GM18505 (cell line): ENCODE data around the gene TMIE.
"Not testable (repeated sequence)": the region's sequence is repeated elsewhere in the genome, so short reads cannot be mapped to it uniquely, and the experiment has no call there.

ENCODE experiments used
- ATAC-seq: cut with Tn5 transposase; IDR thresholded peaks from one replicate; pipeline ENCODE4 v1.9.1; 2021; ENCODE audit not compliant: unreplicated experiment
- POLR2A ChIP-seq: IDR thresholded peaks from 4 replicates; pipeline ENCODE4 v1.6.1; 2011; ENCODE audit warnings: borderline replicate concordance; ENCODE audit not compliant: insufficient read depth, insufficient read length; ENCODE audit errors: extremely low read depth

The TMIE gene

GRCh38 chr3:46725621-46726314 lies 24.6 kb downstream of the TMIE start:
- TF ChIP-seq POLR2A, result no peak
- no peak for ATAC-seq

GRCh38 chr3:46729038-46729437 lies 27.8 kb downstream of the TMIE start:
- no peak for ATAC-seq
- no peak for TF ChIP-seq POLR2A

DNA sequence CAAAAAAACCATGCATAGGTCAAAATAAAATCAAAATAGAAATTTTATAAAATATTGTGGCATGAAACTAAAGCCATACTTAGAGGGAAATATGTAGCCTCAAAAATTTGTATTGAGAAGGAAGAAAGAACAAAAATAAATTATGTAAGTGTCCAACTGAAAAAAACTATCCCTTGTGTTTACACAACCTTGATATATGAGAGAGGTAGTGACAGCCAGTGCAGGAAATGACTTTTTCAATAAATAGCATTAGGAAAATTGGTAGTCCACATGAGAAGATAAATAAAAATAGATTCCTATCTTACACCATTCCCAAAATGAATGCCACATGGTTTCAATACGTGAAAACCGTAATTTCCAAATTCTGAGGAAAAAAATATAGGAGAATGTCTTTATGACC lies 29.6 kb downstream of the TMIE start:
- no peak for ATAC-seq
- no peak for TF ChIP-seq POLR2A

- no peak for ATAC-seq
- TF ChIP-seq POLR2A, result no peak
Measured at GRCh38 chr3:46731795-46732194, 30.6 kb downstream of the TMIE start.

DNA sequence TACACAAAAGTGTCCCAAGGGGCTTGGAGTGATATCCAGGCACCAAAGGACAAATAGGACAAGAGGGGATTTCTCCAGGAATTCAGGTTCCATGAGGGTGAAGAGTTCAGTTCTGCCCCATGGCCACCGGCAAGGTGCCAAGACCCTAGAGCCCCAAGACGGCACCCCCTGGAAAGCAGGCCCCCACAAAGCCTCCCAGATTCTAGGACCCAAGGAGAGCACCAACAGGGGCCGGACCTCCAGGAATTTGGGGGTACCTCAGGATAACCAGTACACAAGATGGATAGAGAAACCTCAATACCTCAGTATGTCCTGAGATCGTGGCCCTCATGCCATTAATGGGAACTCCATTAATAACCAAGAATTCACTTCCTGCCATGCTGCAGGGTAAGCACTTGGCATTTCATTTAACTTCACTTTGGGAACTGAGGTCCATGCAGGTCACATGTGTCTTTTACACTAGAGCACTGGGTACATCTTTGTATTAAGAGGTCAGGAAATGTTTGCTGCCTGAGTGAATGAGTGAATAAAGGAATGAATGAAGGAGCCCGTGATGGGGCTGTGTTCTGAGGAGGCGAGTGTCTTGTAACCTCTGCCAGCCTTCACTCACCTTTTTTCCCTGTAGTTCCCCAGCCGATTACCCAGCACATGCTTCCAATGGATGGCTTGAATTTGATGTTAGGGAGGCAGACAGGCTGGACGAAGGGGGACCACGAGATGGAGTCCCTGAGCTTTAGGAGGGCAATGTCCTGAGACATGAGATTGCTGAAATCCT lies 32.0 kb downstream of the TMIE start:
- ATAC-seq, result no peak
- TF ChIP-seq POLR2A, result no peak

DNA sequence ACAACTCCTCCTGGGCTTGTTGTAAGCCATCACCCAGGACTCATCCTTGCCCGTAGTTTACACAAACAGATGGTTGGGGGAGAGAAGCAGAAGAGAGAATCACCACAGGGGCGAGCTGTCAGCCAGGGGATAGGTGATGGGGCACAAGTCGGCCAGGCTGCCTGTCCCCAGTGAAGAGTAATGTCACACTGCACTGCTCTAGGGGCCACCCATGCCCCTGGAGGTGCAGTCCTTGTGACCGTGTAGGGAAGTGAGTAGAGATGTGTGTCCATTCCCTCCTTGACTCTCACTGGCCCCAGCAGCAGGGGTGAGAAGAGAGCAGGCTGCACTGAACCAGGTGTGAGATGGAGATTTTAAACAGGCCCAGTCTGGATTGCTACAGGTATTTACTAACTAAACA lies 33.6 kb downstream of the TMIE start:
- no peak for ATAC-seq
- no peak for TF ChIP-seq POLR2A

GRCh38 chr3:46736006-46736872 lies 35.0 kb downstream of the TMIE start:
- no peak for ATAC-seq

DNA sequence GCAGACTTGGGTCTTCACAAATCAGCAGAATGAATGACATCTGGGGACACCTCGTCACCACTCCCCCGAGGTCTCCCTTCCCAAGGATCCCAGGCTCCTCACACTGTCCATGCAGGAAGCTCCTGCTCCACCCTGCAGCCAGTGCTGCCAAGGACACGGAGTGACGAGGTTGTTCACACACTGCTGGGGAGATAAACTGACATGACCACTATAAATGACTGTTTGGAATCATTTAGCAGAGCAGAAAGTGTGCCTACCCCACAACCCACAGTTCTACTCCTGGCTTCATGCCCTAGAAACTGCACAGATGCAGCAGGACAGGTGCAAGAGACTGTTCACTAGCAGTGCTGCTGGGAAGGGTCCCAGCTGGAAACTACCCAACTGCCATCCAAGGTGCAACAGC lies 36.1 kb downstream of the TMIE start:
- no peak for TF ChIP-seq POLR2A
- no peak for ATAC-seq

More at GRCh38 chr3:46736006-46736872, 35.0 kb downstream of the TMIE start:
- no peak for TF ChIP-seq POLR2A

DNA sequence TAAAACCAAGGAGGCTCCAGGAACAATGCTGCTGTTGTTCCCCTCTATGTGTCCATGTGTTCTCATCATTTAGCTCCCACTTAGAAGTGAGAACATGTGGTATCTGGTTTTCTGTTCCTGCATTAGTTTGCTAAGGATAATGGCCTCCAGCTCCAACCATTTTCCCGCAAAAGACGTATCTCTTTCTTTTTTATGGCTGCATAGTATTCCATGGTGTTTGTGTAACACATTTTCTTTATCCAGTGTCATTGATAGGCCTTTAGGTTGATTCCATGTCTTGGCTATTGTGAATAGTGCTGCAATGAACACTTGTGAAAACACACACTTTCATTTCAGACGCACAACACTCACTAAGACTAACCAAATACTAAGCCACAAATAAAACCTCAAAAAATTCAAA lies 38.4 kb downstream of the TMIE start:
- ATAC-seq, result not testable (repeated sequence)

DNA sequence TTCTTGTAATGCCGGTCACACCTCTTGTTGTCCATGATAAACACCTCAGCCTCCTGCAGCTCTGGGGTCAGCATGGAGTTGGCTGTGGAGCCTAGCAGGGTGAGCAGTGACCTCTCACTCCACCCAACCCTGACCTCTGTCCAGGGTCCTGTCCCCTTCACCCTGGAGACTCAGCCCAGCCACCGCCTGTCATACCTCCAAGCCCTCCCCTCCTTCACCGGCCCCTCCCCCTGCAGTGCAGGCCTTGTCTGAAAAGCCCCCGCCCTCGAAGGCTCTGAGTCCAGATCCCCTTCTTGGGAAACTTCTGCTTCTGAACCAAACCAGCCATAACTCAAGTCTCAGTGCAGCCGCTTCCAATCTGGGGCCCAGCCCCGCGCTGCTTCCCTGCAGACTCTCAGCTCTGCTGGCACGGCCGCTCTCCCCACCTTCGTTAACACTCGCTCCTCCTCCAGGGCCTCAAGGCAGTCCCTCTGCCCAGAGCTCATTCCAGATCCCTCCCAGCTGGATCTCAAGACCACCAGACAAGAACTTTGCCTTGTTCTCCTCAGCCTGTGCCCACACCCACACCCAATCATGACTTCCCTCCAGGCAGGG lies 41.9 kb downstream of the TMIE start:
- no peak for ATAC-seq
- no peak for TF ChIP-seq POLR2A

GRCh38 chr3:46746711-46747110 lies 45.5 kb downstream of the TMIE start:
- TF ChIP-seq POLR2A, result no peak
- no peak for ATAC-seq

- no peak for ATAC-seq
- TF ChIP-seq POLR2A, result no peak
Measured at GRCh38 chr3:46748170-46748569, 47.0 kb downstream of the TMIE start.

DNA sequence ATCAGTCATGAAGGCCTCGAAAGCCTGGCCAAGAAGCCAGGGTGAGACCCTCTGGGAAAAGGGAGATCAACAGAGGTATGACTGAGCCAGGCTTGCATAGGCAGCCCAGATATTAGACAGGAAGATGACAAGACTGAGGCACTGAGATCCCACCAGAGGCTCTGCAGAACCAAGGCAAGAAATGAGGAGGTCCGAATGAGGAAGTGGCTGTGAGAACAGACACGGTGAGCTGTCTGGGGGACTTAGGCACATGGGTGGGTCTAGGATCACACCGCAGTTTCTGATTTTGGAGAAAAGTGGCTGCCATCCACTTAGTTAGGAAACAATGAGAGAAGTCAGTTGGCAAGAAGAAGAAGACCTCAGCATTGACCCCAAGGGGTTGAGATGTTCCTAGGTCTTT lies 47.9 kb downstream of the TMIE start:
- no peak for TF ChIP-seq POLR2A
- no peak for ATAC-seq
